NAMALWA (cell line): ENCODE measurements around the gene TRIP11.
"Not testable (repeated sequence)": the region's sequence is repeated elsewhere in the genome, so short reads cannot be mapped to it uniquely, and the experiment has no call there.

Source experiments
- DNase-seq: peaks from one replicate; pipeline ENCODE4 v3.0.0-alpha.2; 2015; ENCODE audit warnings: low spot score

TRIP11 gene

DNA sequence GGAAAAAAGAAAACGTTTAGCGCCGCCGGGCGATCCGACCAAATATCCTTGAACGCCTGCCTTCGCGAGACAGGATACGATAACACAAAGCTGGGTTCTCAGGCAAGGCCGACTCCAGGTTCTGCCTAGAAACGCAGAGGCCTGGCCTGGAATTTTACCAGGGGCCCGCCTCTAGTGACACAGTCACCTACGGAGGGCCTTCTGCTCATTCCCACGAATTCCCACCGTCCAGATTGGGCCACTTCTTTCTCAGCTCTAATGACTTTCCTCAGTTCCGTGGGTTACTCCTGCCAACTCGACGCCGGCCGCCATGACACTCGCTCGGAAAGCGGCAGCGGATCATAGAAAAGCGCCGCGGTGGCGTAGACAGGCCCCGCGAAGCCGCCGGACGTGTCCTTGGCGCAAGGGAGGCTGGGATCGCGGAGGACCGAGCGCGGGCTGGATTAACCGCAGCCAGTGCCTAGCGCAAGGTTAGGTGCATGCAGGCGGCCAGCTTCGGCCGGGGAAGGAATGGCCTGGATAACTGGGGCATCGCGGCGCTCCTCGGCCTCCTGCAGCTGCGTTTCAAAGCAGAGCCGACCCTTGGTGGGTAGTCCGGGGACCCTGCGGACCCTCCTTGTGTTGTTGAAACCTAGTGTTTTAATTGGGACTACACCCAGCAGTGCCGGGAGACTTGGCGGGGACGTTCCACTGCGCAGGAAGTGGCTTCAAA lies at the start of gene TRIP11:
TRIP11 (minus strand) TSS at position 341 of the 712 bp plus-strand sequence. CDS start 374 bp downstream, outside the sequence.
- DNase-seq, result peak; percentile 94

DNA sequence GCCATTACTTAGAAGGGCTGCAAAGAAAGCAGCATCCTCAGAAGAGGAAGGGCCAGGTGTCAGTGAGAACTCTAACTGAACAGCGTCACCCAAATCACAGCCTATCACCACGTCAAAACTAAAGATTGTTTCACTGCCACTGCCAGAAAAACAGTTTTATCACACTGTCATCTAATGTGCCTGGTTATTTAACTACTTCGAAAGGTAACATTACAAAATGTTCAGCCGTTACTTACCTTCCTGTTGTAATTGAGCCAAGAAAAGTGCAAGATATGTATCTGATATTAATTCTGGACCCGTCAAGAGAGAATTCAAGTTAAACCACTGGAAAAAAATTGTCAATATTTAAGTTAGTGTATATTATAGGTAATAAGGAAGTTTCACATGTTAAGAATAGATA lies 48.6 kb upstream of the TRIP11 start:
- DNase-seq, result no peak

DNA sequence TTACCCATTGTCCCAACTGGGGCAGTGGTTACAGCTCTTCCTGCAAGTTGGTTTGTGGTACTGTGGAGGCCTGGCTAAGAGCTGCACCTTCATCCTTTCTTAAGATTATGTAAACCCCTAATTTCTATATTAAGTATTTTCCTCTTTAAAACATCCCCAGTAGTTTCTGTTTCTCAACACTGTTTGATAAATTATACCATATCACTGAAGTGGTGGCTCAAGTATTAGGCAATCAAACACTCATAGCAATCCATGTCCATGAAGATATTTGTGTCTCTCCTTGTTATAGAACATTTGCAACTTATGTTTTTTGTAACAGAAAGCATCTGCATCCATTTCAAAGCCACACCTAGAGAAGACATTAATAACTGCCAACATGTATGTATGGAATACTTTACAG lies 34.7 kb upstream of the TRIP11 start:
- no peak for DNase-seq

DNA sequence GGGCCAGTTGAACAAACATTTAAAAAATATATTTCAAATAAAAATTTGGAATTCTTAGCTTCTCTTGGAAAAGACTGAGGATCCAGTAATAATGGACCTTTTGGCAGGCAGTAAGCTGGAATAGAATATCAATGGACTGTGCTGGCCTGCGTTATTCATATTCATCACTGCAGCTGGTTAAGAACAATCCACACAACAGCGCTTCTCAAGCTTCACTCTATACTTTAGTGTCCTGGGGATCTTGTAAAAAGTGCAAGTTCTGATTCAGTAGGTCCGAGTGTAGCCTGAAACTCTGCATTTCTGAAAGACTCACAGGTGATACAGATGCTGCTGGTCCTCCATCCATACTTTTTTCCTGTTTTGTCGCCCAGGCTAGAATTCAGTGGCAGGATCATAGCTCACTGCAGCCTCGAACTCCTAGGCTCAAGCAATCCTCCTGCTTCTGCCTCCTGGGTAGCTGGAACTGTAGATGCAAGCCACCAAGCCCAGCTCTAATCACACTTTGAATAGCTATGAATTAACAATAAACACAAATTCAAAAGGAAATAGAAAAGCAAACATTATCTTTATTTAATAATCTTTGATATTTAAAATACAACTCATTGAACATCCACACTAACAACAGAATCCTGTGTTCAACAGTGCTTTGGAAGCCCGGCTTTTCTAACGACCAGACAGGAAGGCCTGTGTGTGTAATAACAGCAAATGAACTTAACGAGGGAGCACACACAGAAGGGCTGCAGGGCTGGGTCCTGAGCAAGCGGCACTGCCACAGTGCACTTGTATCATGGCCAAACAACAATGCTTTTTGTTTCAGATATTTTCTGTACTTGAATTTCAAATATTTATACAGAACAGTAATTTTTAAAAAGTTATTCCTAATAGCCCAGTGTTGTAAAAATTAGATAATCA lies 18.4 kb upstream of the TRIP11 start:
- no peak for DNase-seq

DNA sequence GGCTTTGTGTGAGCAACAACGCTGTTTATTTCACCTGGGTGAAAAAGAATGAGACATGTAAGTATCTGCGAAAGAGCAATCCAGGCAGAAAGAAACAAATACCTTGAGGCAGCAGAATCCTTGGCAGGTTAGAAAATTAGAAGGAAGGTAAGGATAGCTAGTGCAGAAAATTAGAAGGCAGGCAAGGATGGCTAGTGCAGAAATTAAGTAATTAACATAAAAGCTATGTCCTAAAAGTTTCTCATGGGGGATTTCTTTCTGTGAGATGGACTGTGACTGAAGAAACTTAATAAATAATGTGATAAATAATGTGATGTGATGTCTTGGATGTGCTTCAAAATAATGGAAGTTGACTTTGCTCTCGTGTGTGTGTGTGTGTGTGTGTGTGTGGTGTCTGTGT lies 9.9 kb upstream of the TRIP11 start:
- DNase-seq, result no peak

DNA sequence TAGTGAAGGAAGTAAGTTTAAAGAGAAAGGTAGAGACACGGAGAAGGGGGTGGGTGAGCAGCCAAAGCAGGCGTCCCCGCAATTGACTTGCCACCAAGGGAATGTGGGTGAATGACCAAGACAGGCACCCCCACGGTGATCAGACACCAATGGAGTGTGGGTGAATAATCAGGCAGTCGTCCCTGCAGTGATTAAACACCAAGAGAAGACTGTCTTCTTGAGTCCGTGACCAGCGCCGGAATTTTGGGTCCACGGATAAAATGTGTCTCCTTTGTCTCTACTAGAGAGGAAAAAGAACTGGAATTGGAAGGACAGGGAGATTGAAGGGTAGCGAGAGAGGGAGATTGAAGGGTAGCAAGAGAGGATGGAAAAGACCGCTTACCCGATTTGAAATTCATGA lies 9.4 kb upstream of the TRIP11 start:
- DNase-seq, result not testable (repeated sequence)

DNA sequence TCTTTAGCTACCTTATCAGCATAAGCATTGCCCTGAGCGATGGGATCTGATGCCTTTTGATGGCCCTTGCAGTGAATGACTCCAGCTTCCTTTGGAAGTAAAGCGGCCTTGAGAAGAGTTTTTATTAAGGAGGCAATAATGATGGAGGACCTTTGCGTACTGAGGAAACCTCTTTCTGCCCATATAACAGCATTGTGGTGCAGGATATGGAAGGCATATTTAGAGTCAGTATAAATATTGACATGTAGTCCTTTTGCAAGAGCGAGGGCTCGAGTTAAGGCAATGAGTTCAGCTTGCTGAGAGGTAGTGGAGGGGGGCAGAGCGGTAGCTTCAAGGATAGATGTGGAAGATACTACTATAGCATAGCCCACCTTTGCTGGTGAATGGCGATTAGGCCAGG lies 6.0 kb upstream of the TRIP11 start:
- DNase-seq, result not testable (repeated sequence)

DNA sequence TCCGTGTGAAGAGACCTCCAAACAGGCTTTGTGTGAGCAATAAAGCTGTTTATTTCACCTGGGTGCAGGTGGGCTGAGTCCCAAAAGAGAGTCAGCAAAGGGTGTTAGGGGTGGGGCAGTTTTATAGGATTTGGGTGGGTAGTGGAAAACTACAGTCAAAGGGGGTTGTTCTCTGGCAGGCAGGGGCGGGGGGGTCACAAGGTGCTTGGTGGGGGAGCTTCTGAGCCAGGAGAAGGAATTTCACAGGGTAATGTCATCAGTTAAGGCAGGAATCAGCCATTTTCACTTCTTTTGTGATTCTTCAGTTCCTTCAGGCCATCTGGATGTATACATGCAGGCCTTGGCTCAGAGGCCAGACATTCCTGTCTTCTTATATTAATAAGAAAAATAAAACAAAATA lies 1.9 kb upstream of the TRIP11 start:
- not testable (repeated sequence) for DNase-seq

DNA sequence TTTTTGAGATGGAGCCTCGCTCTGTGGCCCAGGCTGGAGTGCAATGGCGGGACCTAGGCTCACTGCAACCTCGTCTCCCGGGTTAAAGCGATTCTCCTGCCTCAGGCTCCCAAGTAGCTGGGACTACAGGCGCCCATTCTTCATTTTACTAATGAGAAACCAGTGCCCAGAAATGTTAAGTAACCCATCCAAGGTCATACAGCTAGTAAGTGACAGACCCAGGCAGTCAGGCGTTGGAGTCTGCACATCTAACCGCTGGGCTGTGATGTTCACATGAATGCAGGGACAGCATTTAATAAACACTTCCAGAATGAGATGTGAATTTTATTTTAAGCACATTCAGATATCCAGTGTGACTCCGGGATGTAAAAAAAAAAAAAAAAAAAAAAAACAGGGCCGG lies 1.3 kb upstream of the TRIP11 start:
- no peak for DNase-seq

DNA sequence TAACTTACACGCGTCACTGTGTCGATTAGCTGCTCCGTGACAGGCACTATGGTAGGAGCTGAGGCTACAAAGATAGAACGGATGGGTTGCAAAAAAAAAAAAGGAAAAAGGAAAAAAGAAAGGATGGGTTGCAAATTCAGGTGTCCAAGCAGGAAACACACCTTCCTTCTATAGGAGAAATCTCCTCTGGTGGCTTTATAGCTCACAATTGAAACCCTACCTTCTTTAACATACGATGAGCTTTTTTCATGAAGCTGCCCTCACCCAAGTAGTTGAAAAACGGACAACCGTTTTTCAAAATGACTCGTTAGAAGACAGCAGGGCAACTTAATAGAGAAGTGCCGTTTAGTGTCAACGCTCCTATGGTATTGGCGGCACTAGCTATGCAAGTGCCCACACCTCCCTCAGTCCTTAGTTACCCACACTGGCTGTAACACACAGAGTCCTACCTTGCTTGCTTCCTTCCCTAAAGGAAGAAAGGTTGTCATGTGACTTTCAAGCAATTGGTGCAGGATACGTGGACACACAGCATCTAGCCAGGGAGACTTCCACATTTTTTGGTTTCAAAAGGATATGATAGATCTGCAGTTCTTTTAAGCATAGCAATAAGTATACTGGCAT lies 682 bp upstream of the TRIP11 start:
- DNase-seq, result peak; percentile 65

DNA sequence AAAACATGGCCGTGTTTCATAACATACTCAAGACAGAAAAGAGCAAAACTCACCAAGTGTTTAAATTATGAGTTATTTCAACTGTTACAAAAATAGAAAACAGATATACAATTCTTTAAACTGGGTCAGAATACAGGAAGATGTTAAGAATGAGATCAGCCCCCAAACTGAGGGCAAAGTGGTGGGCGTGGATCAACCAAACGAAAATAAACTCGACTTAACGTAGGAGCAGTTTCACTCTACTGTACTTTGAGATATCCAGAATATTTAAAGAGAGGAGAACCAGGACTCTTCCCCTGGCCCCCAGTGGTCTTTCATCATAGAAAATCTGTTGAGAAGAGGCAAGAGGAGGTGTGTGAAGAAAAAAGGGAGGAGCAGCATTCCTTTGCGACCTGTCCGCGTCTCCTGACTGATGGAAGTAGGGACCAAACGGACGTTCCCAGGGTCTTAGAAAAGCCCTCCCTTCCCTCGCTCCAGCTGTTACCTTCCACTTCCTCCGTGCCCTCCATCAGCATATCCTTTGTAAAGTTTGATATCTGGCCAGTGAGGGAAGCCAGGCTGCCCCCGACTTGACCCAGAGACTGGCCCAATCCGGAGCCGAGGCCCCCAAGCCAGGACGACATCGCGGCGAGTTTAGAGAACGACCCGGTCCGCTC lies 668 bp downstream of the TRIP11 start:
- peak; percentile 51 for DNase-seq

DNA sequence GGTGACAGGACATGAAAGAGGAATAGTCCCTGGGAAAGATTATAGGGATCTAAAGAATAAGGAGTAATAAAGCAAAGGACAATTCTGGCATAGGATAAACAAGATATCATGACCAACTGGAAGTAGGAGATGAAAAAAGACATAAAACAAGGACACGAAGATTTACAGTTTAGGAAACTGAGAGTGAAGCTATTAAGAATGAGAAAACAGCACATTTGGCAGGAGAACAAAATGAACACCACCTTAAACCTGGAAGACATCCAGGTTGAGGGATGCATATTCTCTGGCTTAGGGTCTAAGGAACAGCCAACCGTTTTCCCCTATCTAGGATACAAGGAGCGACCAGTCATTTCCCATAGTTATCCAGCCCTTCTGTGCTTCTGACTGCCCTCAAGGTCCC lies 1.9 kb downstream of the TRIP11 start:
- DNase-seq, result no peak

DNA sequence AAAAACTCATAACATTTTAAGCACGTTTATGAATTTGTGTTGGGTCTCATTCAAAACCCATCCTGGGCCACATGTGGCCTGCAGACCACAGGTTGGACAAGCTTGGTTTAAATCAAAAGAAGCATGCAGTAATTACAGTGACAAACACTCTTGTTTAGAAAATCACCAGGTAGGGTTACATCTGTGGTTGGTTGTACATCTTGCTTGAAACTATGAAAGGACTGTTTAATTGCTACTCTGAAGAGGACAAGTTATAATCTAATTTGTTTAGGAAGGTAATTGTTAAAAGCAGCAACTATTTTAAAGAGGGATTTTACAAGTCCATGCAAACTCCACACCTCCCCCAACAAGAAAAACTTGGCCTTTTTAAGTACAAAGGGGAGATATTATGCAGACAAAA lies 4.0 kb downstream of the TRIP11 start:
- no peak for DNase-seq

DNA sequence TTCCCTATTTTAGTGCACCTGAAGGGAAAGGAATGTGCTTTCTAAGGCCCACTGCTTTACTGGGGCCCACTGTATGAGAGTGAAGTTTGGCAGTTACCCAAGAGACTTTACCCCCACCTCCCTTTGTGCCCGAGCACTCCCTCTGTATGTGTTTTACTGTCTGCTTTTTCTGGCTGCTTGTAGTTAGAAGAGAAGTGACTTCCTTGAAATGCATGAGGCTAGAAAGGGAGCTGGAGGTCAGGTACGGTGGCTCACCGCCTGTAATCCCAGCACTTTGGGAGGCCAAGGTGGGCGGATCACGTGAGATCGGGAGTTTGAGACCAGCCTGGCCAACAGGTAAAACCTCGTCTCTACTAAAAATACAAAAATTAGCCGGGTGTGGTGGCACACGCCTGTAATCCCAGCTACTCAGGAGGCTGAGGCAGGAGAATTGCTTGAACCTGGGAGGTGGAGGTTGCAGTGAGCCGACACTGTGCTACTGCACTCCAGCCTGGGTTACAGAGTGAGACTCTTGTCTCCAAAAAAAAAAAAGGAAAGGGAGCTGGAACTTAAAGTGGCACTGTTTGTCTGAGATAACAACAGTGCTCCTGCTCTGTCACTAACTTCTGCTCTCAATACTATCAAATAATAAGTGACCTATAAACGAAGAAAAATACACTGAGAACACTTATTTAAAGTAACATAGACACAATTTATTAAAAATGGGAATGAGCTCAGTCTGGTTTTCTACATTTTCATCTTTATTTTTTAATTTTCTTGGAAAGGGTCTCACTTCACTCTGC lies 5.8 kb downstream of the TRIP11 start:
- no peak for DNase-seq

DNA sequence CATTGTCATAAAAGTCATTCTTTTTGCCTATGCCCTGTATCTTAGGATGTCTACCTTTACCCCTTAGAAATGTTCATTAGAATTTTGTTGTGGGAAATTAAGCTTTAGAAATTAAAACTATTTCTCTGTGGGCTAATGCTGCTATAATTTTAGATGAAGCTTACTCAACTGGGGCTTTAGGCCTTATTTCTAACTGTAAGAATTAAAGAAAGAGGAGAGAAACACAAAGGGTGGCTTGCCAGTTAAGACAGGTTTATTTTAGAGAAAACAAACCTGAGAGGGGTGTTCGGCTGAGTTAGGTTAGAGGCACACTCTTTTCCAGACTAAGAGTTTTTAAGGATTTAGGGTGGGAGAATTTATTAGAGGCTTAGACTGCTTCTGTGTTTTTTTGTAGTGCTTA lies 6.4 kb downstream of the TRIP11 start:
- DNase-seq, result no peak

DNA sequence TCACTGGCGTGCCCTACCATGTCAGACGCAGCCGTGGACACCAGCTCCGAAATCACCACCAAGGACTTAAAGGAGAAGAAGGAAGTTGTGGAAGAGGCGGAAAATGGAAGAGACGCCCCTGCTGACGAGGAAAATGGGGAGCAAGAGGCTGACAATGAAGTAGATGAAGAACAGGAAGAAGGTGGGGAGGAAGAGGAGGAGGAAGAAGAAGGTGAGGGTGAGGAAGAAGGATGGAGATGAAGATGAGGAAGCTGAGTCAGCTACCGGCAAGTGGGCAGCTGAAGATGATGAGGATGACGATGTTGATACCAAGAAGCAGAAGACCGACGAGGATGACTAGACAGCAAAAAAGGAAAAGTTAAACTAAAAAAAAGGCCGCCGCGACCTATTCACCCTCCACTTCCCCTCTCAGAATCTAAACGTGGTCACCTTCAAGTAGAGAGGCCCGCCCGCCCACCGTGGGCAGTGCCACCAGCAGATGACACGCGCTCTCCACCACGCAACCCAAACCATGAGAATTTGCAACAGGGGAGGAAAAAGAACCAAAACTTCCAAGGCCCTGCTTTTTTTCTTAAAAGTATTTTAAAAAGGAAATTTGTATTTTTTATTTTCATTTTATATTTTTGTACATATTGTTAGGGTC lies 13.2 kb downstream of the TRIP11 start:
- no peak for DNase-seq

DNA sequence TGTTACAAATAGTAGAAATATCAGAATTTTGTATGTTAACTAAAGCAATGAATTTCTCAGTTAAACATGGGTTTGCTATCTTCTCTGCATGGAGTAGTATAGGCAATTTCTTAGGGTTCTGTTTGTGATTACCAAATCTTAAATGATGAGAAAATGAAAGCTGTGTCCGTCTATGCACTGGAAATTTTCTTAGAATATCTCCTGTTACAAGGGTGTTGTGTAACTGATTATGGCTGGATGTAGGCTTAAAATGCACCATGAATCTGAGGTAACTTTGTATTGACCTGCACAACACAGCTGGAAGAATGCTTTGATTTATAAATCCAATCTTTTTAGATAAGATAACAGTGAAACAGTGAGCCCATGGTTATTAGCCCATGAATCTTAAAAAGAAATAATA lies 17.8 kb downstream of the TRIP11 start:
- no peak for DNase-seq

DNA sequence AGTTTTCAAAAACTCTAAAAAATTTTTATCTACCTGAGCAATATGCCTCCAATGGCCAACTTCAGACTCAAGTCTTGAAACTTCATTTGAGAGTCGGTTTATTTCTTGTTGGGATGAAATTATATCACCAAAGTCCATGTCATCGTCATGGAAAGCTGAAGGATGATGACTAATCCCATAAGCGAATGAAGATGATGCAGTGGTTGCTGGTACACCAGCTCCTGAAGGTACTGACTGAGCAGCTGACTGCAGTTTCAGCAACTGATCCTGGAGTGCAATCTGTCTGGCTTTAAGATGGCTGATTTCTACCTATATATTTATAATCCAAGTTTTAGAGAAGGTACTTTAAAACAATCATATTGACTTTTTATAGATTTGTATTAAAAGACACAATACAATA lies 18.3 kb downstream of the TRIP11 start:
- DNase-seq, result no peak

DNA sequence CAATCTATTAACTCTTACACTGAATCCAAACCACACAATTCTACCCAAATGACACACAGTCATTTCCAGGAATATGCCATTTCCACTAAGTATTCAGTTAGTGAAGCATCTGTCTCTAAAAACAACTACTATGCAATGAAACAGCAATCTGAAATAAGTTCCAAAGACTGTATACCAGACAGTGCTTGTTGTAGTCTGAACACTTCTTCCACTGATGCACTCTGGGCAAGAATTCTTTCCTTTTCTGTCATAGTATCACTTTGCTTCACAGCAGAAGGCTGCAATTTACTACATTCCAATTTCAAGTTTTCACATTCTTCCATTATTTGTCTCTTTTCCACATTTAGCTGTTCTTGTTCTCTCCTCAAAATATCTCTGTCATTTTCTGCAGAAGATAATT lies 25.8 kb downstream of the TRIP11 start:
- no peak for DNase-seq

DNA sequence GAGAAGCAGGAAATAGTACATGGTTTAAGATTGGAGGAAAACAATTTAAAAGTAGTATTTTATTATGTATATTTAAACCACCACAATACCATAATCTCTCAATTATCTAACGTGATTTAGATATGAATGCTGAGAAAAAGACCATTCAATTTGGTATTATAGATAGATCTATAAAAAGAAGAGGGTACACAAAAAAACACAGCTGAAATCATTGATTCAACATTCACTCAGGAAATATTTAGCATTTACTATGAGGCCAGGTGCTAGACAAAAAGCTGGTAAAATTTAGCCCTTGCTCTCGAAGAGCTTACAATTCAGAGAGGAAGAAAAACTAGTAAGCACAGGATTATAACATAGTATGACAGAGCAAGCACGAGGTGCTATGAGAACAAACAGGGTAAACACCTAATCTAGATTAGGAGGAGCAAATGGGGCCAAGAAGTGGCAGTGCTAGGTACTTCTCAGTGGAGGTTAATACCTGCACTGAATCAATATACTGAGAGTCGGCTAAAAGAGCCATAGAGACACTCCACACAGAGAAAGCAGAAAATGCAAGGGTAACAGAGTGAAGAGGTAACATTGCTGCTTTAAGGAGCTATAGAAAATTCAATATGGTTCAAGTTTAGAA lies 27.6 kb downstream of the TRIP11 start:
- DNase-seq, result no peak

DNA sequence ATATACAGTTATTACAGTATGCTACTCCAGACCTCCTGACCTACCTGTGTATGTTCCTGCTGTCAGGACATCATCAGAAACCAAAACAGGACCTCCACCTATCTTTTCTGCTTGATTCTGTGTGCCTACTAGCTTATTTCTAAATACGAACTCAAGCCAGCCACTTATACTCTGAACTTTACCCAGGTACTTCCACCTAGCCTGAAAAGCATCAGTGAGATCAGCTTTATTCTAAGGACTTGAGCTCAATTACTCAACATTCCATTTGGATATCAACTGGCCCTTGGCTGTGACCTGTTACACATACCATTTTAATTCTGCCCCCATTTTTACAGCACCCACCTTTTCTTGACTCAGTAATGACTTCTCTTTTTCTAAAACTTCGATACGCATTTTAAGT lies 29.2 kb downstream of the TRIP11 start:
- DNase-seq, result no peak
